ENCODE measurements around the gene PCSK7.

DNA sequence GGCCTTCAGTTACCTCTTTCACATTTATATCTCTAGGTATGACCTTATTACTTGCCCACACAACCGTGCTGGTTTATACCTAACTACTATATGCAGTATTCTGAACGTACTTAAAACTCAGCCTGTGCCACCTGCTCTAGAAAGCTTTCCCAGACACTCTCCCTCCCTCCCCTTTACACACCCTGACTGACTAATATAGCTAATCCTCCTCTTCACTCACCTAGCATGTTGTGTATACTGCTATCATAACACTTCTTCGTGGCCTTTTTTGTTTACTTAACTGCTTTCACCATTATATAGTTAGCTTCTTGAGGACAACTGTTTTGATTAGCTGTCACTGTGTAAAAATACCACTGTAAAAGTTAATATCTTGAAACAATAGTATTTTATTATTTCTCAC, 24.1 kb upstream of the PCSK7 start:
- TF ChIP-seq FOXA1 (IDR thresholded peaks at IDR 0.05) (no peak), FOXM1 (IDR thresholded peaks at IDR 0.05; ENCODE audit: borderline replicate concordance) (no peak), TARDBP (IDR thresholded peaks at IDR 0.05) (no peak), SP1 (IDR thresholded peaks at IDR 0.05) (no peak), L3MBTL2 (conservative IDR thresholded peaks at IDR 0.05) (no peak)
